PFSK-1 (cell line): ENCODE measurements around the gene FBXO45.

Source experiments
- FOXP2 ChIP-seq: optimal IDR thresholded peaks from 2 replicates; pipeline ENCODE3; 2011; ENCODE audit warnings: borderline replicate concordance, control low read depth, inconsistent platforms; ENCODE audit not compliant: insufficient read depth; ENCODE audit errors: extremely low read length, extremely low read depth
- POLR2AphosphoS5 ChIP-seq: IDR thresholded peaks from 2 replicates; pipeline ENCODE4 v1.6.1; 2012; ENCODE audit warnings: low read depth, mild to moderate bottlenecking, control low read depth, low read length, moderate library complexity
- TF ChIP-seq, protein P1 (sequence below), 2 experiments: IDR thresholded peaks; 2 replicates each; pipeline versions ENCODE4 v1.6.1 to v1.8.0; 2011 to 2012; ENCODE audit warnings: low read depth in 2 of 2, low read length in 2 of 2, control low read depth in 1 of 2, inconsistent platforms in 1 of 2, mild to moderate bottlenecking in 1 of 2, moderate library complexity in 1 of 2; ENCODE audit not compliant: insufficient read depth in 1 of 2

GRCh38 chr3:196528639-196529233 lies 39.7 kb upstream of the FBXO45 start:
- TF ChIP-seq POLR2AphosphoS5, result no peak
- TF ChIP-seq, protein P1, sequence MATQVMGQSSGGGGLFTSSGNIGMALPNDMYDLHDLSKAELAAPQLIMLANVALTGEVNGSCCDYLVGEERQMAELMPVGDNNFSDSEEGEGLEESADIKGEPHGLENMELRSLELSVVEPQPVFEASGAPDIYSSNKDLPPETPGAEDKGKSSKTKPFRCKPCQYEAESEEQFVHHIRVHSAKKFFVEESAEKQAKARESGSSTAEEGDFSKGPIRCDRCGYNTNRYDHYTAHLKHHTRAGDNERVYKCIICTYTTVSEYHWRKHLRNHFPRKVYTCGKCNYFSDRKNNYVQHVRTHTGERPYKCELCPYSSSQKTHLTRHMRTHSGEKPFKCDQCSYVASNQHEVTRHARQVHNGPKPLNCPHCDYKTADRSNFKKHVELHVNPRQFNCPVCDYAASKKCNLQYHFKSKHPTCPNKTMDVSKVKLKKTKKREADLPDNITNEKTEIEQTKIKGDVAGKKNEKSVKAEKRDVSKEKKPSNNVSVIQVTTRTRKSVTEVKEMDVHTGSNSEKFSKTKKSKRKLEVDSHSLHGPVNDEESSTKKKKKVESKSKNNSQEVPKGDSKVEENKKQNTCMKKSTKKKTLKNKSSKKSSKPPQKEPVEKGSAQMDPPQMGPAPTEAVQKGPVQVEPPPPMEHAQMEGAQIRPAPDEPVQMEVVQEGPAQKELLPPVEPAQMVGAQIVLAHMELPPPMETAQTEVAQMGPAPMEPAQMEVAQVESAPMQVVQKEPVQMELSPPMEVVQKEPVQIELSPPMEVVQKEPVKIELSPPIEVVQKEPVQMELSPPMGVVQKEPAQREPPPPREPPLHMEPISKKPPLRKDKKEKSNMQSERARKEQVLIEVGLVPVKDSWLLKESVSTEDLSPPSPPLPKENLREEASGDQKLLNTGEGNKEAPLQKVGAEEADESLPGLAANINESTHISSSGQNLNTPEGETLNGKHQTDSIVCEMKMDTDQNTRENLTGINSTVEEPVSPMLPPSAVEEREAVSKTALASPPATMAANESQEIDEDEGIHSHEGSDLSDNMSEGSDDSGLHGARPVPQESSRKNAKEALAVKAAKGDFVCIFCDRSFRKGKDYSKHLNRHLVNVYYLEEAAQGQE (IDR thresholded peaks at IDR 0.05; ENCODE audit: insufficient read depth in 1 of 2, low read depth in 2 of 2, low read length in 2 of 2), result no peak
- no peak for TF ChIP-seq FOXP2
